Measurements from ENCODE around the gene DUSP22.

The DUSP22 gene

DNA sequence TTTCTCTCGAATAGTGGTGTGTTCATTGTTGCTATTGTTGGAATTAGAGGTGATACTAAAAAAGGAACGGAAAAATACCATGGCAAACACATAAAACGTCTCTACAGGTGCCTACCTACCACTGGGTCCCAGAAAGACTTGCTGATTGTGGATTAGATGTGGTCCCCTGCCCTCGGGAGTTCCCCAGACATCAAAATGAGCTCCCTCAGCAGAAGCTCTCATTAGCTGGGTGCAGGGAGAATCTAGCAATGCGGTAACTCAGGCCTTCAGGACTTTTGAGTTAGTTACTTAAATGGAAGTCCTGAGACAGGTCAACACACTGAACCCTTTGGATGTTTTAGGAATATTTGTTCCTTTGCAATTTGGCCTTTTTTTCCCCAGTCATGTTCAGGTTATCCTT lies 105.3 kb downstream of the DUSP22 start:
- no peak for DNase-seq

GRCh38 chr6:398065-398464 lies 105.8 kb downstream of the DUSP22 start:
- DNase-seq = no peak

DNA sequence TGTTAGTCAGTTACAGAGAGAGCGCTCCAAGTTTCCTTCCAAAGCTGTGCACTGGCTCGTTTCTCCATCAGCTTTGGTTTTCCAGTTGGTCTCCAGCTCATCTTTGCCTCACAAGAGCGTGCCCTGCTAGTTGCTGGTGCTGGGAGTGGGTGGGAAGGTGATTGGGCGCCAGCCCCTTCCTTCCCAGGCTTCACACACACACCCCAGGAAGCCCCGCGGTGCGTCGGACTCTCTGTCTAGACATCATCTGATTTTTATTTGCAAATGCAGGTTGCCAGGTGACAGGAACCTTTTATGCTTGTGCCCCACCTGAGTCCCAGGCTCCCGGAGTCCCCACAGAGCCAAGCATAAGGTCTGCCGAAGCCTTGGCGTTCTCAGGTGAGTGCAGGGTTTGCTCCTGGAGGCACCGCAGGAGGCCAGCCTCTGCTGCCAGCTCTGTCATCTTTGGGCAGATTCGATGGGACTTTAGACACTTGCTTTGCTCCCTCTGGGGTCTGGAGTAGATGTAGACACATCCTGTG lies 106.3 kb downstream of the DUSP22 start:
- DNase-seq = no peak

- DNase-seq = no peak
Measured at GRCh38 chr6:399785-400534, 107.7 kb downstream of the DUSP22 start.

GRCh38 chr6:400815-401214 lies 108.5 kb downstream of the DUSP22 start:
- no peak for DNase-seq

Measured in hematopoietic multipotent progenitor cell treated with erythropoietin and hydrocortisone succinate and interleukin-3 and kit ligand, for 8 days (in vitro differentiated cells).